ENCODE results near the gene FOXO3. TPM values are rescaled to one million over a fixed set of nuclear protein-coding genes. Genes with fewer than 3 reads are reported as not detected.

FOXO3 gene
- total and polyA plus RNA-seq, 2 donors (not counting 3 experiments of a cell fraction or from before 2014, with no cell fraction given), result 14.4 to 16.9 TPM

DNA sequence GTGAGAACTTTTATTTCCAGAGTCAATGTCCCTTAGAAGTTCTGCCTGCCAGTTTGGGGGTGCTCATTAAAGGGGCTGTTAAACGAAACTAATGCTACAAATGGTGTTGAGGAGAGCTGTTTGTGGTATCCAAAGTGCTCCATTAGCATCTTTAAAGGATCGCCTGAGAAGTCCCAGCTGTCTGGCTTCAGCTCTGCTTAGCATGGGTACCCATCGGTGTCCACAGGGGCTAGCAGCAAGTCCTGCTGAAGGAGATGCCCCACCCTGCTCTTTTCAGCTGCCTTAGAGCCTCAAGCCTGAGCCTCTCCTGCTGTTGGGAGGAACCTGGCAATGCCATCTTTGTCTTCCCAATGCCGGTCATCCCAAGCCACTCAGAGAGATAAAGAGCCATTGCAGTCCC lies 111.1 kb downstream of the FOXO3 start:
- Histone ChIP-seq H3K9me1 (replicated peaks; ENCODE audit: control insufficient read depth, extremely low read depth, insufficient read depth, low read length) (no peaks in the 10 kb centered on the region), H2AFZ (ENCODE audit: low read depth, low read length) (no peak overlapping the region), H3K27me3 (ENCODE audit: control insufficient read depth in 2 of 2, insufficient read depth in 2 of 2, low read length in 2 of 2) (no peaks in the 10 kb centered on the region), H3K27ac (ENCODE audit: insufficient read depth, low read depth, low read length) (no peak overlapping the region), H3K4me1 (ENCODE audit: control insufficient read depth, extremely low read depth, insufficient read depth, low read length) (peaks cover 11% of the 10 kb centered on the region), H3K36me3 (ENCODE audit: control insufficient read depth in 2 of 2, extremely low read depth in 1 of 2, insufficient read depth in 2 of 2, low read length in 2 of 2) (peaks cover 0 to 2% of the 10 kb centered on the region in 2 experiments), H3K4me3 (replicated peaks in 1 of 3; ENCODE audit: insufficient read depth in 1 of 3, low read depth in 1 of 3, low read length in 3 of 3) (no peak overlapping the region), H3K9me3 (replicated peaks; ENCODE audit: control insufficient read depth, insufficient read depth, low read length) (no peaks in the 10 kb centered on the region), H3K9ac (replicated peaks; ENCODE audit: extremely low read depth, insufficient read depth, low read length) (no peak overlapping the region), H4K20me1 (replicated peaks; ENCODE audit: control insufficient read depth, extremely low read depth, insufficient read depth, low read length) (peaks cover 4% of the 10 kb centered on the region), H3K4me2 (ENCODE audit: insufficient read depth, low read length) (no peak overlapping the region), H3K79me2 (ENCODE audit: control insufficient read depth, insufficient read depth, low read length) (no peaks in the 10 kb centered on the region)
- dilution Hi-C loops (cut with MboI; ENCODE audit: extremely low pct_ligation_motif_present, low sequenced_read_pairs), result no loop called here
- intact Hi-C loops (cut with micrococcal nuclease), result loop anchor here (5.0 kb wide), 1 partner anchor 84 kb away; no protein-coding TSS in a partner anchor
- CTCF ChIA-PET, result interaction anchor here (1.0 to 1.4 kb wide), 2 partner anchors 18 to 110 kb away, joined by 3 read pairs; no protein-coding TSS in a partner anchor
- no peak for DNase-seq (ENCODE audit: low read depth, low spot score)
- BruUV-seq (replicated peaks), result no TSS peak
- TF ChIP-seq MYC (IDR thresholded peaks at IDR 0.05; ENCODE audit: low read depth, low read length) (no peak), EZH2 (IDR thresholded peaks at IDR 0.05; ENCODE audit: borderline replicate concordance, low read depth, low read length, severe bottlenecking) (no peak), POLR2A (IDR thresholded peaks at IDR 0.05; ENCODE audit: low read depth, low read length) (no peak), JUN (IDR thresholded peaks at IDR 0.05; ENCODE audit: borderline replicate concordance, insufficient read depth, insufficient read length, low read depth) (no peak), GATA2 (IDR thresholded peaks at IDR 0.05; ENCODE audit: insufficient read depth, insufficient read length, low read depth, low read length) (no peak), POLR2AphosphoS5 (IDR thresholded peaks at IDR 0.05; ENCODE audit: insufficient read depth, low read depth, low read length) (no peak), FOS (IDR thresholded peaks at IDR 0.05; ENCODE audit: borderline replicate concordance, insufficient read depth, low read length) (no peak)
- TF ChIP-seq, protein P1, sequence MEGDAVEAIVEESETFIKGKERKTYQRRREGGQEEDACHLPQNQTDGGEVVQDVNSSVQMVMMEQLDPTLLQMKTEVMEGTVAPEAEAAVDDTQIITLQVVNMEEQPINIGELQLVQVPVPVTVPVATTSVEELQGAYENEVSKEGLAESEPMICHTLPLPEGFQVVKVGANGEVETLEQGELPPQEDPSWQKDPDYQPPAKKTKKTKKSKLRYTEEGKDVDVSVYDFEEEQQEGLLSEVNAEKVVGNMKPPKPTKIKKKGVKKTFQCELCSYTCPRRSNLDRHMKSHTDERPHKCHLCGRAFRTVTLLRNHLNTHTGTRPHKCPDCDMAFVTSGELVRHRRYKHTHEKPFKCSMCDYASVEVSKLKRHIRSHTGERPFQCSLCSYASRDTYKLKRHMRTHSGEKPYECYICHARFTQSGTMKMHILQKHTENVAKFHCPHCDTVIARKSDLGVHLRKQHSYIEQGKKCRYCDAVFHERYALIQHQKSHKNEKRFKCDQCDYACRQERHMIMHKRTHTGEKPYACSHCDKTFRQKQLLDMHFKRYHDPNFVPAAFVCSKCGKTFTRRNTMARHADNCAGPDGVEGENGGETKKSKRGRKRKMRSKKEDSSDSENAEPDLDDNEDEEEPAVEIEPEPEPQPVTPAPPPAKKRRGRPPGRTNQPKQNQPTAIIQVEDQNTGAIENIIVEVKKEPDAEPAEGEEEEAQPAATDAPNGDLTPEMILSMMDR (IDR thresholded peaks at IDR 0.05; ENCODE audit: extremely low read depth in 1 of 2, insufficient read depth in 1 of 2, low read depth in 1 of 2, low read length in 2 of 2), result no peak
- TF ChIP-seq, protein P2, sequence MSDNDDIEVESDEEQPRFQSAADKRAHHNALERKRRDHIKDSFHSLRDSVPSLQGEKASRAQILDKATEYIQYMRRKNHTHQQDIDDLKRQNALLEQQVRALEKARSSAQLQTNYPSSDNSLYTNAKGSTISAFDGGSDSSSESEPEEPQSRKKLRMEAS (IDR thresholded peaks at IDR 0.05; ENCODE audit: insufficient read depth, insufficient read length), result no peak
- no peak for FAIRE-seq
- POLR2A ChIA-PET, result no interaction called here
